Articular chondrocyte of knee joint (primary cell): ENCODE data around the gene RPS10. TPM values are rescaled to one million over a fixed set of nuclear protein-coding genes. Genes with fewer than 3 reads are reported as not detected.

Source experiments
- total RNA-seq: library from RNA; depleted of rRNA; stranded (reverse); fragments of >200 nt; gene quantifications from 2 replicates; pipeline ENCODE4 v1.2.3, GENCODE V29; 2012

Gene RPS10
- 1,958 and 2,358 TPM in 2 replicates for total RNA-seq

GRCh38 chr6:34425498-34426410 lies at the start of gene RPS10:
Gene RPS10, minus strand, starts transcription at chr6:34426069. Its CDS starts 848 bp downstream, at chr6:34425221.

GRCh38 chr6:34465531-34466241 lies 39.8 kb upstream of the RPS10 start, which contains the start of gene PACSIN1:
Gene PACSIN1, plus strand, starts transcription at chr6:34466076. Its CDS starts 60,230 bp downstream, at chr6:34526306.

GRCh38 chr6:34392497-34393190 lies 33.2 kb downstream of the RPS10 start, which contains the start of gene NUDT3:
Gene NUDT3, minus strand, starts transcription at chr6:34392669. Its CDS starts 307 bp downstream, at chr6:34392362.

Other genes with a start within 250 kb of the RPS10 start
- gene HMGA1, start 189.2 kb downstream of the RPS10 start, total RNA-seq: 16.1 and 37.1 TPM in 2 replicates
- 11.1 and 13.0 TPM in 2 replicates for gene SMIM29, start 177.1 kb downstream of the RPS10 start, total RNA-seq
- gene NUDT3, start 33.4 kb downstream of the RPS10 start, total RNA-seq: 25.9 and 38.2 TPM in 2 replicates
- gene PACSIN1, start 40.0 kb upstream of the RPS10 start, total RNA-seq: not detected in 2 replicates
- not detected in 2 replicates for gene SPDEF, start 130.3 kb upstream of the RPS10 start, total RNA-seq